Small intestine (tissue), 7 donors: Measurements from ENCODE around the gene CPEB4. TPM values are rescaled to one million over a fixed set of nuclear protein-coding genes. Genes with fewer than 3 reads are reported as not detected.

Source experiments
- DNase-seq, 2 donors: peaks; one replicate each; pipeline versions ENCODE4 v3.0.0 to v3.0.0-alpha.2; 2013
- FAIRE-seq: peaks from 2 replicates; lab custom pipeline; 2012; peaks lifted over from hg19 to GRCh38; lab: Jason Lieb, UNC
- H3K27ac ChIP-seq, 3 donors: one replicate each; pipeline ENCODE4 v1.5.1; 2013; ENCODE audit warnings: low read length in 2 of 3, mild to moderate bottlenecking in 2 of 3, control low read depth in 1 of 3, inconsistent platforms in 1 of 3, low read depth in 1 of 3, moderate library complexity in 1 of 3
- H3K27me3 ChIP-seq, 3 donors: one replicate each; pipeline ENCODE4 v1.6.1; 2013; ENCODE audit warnings: low read length in 3 of 3, inconsistent platforms in 1 of 3; ENCODE audit not compliant: control insufficient read depth in 3 of 3, insufficient read depth in 3 of 3
- H3K36me3 ChIP-seq, 3 donors: one replicate each; pipeline ENCODE4 v1.6.1; 2013; ENCODE audit warnings: low read length in 3 of 3, inconsistent platforms in 1 of 3, low read depth in 1 of 3, mild to moderate bottlenecking in 1 of 3, moderate library complexity in 1 of 3; ENCODE audit not compliant: control insufficient read depth in 3 of 3, insufficient read depth in 2 of 3
- H3K4me1 ChIP-seq, 3 donors: one replicate each; pipeline ENCODE4 v1.6.1; 2013; ENCODE audit warnings: low read length in 2 of 3, inconsistent platforms in 1 of 3, low read depth in 1 of 3, mild to moderate bottlenecking in 1 of 3, moderate library complexity in 1 of 3; ENCODE audit not compliant: control insufficient read depth in 3 of 3, insufficient read depth in 2 of 3
- H3K4me3 ChIP-seq, 3 donors: one replicate each; pipeline ENCODE4 v1.5.1; 2013; ENCODE audit warnings: low read length in 3 of 3, control low read depth in 1 of 3, inconsistent platforms in 1 of 3, low read depth in 1 of 3, mild to moderate bottlenecking in 1 of 3, moderate library complexity in 1 of 3
- H3K9me3 ChIP-seq, 2 donors: one replicate each; pipeline ENCODE4 v1.6.1; 2013; ENCODE audit warnings: low read depth in 1 of 2, low read length in 1 of 2; ENCODE audit not compliant: control insufficient read depth in 2 of 2, insufficient read depth in 1 of 2
- WGBS, 3 donors: extraction: QIAGEN DNeasy Blood & Tissue Kit; methylation state at CpG; one replicate each; pipeline ENCODE4 v1.1.7; 2013; 5-methylcytosine and 5-hydroxymethylcytosine counted together
- polyA plus RNA-seq, 4 donors: library from polyadenylated mRNA; stranded (reverse) in 3 of 4; unstranded in 1 of 4; fragments of 200-250 nt in 3 of 4; fragments of 120-200 nt in 1 of 4; gene quantifications; one replicate each; pipeline versions ENCODE4 v1.2.1 to v1.2.3, GENCODE V29; 2013
- donor health status: healthy with polysubstance abuse.
- donor health status: control.
- donor health status: control.
- donor health status: Bipolar disorder and iron deficiency.
- donor health status: healthy.

CPEB4 gene
- polyA plus RNA-seq, 4 donors = 7.8 to 55.0 (median 13.0) TPM

DNA sequence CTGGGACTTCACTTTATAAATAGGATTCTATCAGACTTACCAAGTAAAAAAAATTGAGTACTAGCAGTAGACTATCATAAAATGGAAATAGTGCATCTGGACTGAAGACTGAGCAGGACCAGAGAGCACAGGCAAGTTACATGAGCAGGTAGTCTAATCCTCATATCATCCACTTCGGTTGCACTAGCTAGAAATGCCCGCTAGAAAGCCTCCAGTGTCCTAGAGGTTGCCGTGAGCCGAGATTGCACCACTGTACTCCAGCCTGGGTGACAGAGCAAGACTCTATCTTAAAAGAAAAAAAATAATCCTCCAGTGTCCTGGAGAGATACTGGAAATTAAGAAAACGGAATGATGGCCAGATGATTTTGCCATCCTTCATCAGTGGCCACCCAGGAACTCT is 120.8 kb downstream of the CPEB4 start:
- H3K36me3 ChIP-seq = no peaks in the 10 kb centered on the region
- H3K9me3 ChIP-seq = no peaks in the 10 kb centered on the region
- DNase-seq (no peak), FAIRE-seq (no peak)
- no peak overlapping the region for H3K27ac ChIP-seq
- H3K4me1 ChIP-seq = no peaks in the 10 kb centered on the region
- peaks cover 0 to 6% (median 0%) of the 10 kb centered on the region in 3 donors for H3K27me3 ChIP-seq
- no peak overlapping the region for H3K4me3 ChIP-seq
- WGBS, 3 donors = 83 to 90% (median 86%) methylated on average over 5 of the region's 5 CpGs

DNA sequence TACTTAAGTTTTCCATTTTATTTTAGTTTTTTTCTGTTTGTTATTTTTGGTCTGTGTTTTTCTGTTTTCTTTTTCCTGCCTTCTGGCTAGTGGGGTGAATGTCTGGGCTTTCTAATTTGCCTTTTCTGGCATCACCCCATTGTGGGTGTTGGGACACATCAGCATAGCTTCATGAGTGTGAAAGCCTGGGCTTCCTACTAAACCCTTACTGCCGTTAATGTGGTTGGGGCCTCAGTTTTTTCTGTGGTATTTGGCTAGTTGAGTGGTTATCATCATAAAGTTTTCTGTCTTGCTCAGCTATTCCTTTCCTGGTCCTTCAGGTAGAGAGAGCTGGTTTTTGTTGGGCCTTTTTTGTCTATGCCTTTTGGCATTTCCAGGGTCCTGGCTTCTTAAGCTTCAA is 122.2 kb downstream of the CPEB4 start:
- no peaks in the 10 kb centered on the region for H3K9me3 ChIP-seq
- H3K27ac ChIP-seq = no peak overlapping the region
- DNase-seq (no peak), FAIRE-seq (no peak)
- WGBS, 3 donors = 52 to 76% (median 73%) methylated on average over 1 of the region's 1 CpG
- H3K4me3 ChIP-seq = no peak overlapping the region
- H3K27me3 ChIP-seq = peaks cover 0 to 6% (median 0%) of the 10 kb centered on the region in 3 donors
- no peaks in the 10 kb centered on the region for H3K4me1 ChIP-seq
- no peaks in the 10 kb centered on the region for H3K36me3 ChIP-seq

DNA sequence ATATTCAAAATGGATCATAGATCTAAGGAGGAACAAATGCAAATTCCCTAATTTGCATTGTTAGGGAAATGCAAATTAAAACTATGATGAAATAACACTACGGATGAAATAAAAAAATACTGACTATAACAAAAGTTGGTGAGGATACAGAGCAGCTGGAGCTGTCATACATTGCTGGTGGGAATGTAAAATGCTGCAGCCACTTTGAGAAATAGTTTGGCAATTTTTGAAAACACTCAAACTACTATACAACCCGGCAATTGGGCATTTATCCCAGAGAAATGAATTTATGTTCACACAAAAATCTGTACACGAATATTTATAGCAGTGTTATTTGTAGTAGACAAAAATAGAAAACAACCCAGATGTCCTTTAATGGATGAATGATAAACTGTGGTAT is 123.3 kb downstream of the CPEB4 start:
- FAIRE-seq (no peak), DNase-seq (no peak)
- no peak overlapping the region for H3K27ac ChIP-seq
- peaks cover 0 to 6% (median 0%) of the 10 kb centered on the region in 3 donors for H3K27me3 ChIP-seq
- WGBS, 3 donors = 52 to 63% (median 63%) methylated on average over 3 of the region's 3 CpGs
- no peaks in the 10 kb centered on the region for H3K9me3 ChIP-seq
- no peaks in the 10 kb centered on the region for H3K4me1 ChIP-seq
- no peak overlapping the region for H3K4me3 ChIP-seq
- H3K36me3 ChIP-seq = no peaks in the 10 kb centered on the region

Other genes with a start within 250 kb of the CPEB4 start
- under 1 TPM in 1 of 4 donors, not detected in 3; 0.06 TPM for gene C5orf47, start 100.8 kb downstream of the CPEB4 start, polyA plus RNA-seq
- gene NSG2, start 157.4 kb downstream of the CPEB4 start, polyA plus RNA-seq = 10 to 100 TPM in 1 of 4 donors, 1 to 10 TPM in 1, under 1 TPM in 1, not detected in 1; 0.81 to 22.7 (median 1.7) TPM